ENCODE data around the gene FBN2. TPM values are rescaled to one million over a fixed set of nuclear protein-coding genes. Genes with fewer than 3 reads are reported as not detected.

The FBN2 gene
- total RNA-seq, 4 donors from 2014 or later: 0.40 to 3.3 (median 0.99) TPM

DNA sequence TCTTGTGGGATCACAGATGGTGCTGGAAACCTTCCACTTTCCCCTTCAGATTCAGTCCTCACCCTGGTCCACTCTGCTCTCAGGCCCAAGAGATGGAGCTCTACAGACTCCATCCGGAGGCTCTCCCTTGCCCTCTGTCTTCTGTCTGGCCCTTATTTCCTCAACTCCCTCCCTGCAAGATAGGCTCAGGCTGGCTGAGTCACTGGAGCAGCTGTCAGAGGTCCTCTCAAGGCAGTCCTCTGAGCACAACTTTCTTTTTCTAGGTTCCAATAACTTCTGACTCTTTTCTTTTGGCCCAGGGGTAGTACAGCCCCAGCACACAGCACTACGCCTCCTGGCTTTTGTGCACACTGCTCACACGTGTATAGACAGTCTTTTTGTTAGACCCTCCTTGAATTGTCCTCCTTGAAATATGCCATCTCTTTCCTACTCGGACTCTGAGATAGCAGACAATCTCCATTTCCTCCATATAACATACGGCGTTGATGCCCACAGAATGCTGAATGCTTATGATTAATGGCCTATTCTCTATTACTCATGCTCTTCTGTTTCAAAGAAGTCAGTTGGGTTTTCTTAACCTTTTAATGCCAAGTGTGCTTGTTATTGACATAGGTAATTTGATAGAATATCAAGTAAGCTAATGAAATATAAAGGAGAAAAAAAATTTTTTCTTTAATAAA lies 261.4 kb downstream of the FBN2 start:
- H3K27me3 ChIP-seq: no peaks in the 10 kb centered on the region
- no peak for TF ChIP-seq POLR2A (IDR thresholded peaks at IDR 0.05)
- TF ChIP-seq, protein P1, sequence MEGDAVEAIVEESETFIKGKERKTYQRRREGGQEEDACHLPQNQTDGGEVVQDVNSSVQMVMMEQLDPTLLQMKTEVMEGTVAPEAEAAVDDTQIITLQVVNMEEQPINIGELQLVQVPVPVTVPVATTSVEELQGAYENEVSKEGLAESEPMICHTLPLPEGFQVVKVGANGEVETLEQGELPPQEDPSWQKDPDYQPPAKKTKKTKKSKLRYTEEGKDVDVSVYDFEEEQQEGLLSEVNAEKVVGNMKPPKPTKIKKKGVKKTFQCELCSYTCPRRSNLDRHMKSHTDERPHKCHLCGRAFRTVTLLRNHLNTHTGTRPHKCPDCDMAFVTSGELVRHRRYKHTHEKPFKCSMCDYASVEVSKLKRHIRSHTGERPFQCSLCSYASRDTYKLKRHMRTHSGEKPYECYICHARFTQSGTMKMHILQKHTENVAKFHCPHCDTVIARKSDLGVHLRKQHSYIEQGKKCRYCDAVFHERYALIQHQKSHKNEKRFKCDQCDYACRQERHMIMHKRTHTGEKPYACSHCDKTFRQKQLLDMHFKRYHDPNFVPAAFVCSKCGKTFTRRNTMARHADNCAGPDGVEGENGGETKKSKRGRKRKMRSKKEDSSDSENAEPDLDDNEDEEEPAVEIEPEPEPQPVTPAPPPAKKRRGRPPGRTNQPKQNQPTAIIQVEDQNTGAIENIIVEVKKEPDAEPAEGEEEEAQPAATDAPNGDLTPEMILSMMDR (IDR thresholded peaks at IDR 0.05): no peak
- no peaks in the 10 kb centered on the region for H3K4me1 ChIP-seq
- DNase-seq: no peak
- no peaks in the 10 kb centered on the region for H3K36me3 ChIP-seq
- no peak overlapping the region for H3K4me3 ChIP-seq
- no peak overlapping the region for H3K27ac ChIP-seq
- H3K9me3 ChIP-seq: no peaks in the 10 kb centered on the region

DNA sequence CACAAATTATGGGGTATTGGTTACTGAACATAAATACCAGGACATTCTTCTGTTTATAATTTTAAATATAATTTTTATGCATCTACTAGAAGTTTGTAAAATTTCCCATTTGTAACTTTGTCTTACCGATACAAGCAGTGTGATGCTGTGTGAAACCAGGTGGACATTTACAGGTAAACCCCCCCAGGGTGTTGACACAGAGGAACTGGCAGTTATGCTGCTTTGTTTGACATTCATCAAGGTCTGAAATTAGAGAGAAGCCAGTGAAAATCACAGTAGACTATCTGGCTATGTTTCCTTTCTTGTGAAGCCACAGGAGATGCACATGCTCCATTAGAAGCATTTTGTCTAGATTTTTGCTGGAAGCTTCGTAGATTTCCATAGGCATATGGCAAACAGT lies 263.6 kb downstream of the FBN2 start:
- Histone ChIP-seq H3K36me3 (no peaks in the 10 kb centered on the region), H3K27ac (no peak overlapping the region), H3K4me3 (no peak overlapping the region), H3K9me3 (no peaks in the 10 kb centered on the region), H3K4me1 (no peaks in the 10 kb centered on the region), H3K27me3 (no peaks in the 10 kb centered on the region)
- TF ChIP-seq, protein P1 (IDR thresholded peaks at IDR 0.05): no peak
- TF ChIP-seq POLR2A (IDR thresholded peaks at IDR 0.05): no peak
- DNase-seq: no peak

DNA sequence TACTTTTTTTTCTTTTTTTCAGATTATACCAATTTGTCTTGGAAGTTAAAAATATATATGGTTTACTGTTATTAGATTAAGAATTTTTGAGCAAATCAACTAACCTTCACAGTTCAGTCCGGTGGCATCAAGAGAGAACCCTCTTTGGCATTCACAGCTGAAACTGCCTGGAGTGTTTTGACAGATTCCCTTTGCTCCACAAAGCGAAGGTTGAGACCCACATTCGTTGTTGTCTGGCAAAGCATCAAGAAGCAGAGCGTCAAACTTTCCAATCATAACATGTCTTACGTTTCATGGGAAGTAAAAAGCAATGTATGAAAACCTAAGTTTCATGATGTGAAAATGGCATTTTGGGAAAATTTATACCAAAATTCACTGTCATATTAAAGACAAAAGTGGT lies 264.3 kb downstream of the FBN2 start:
- DNase-seq: no peak
- Histone ChIP-seq H3K4me1 (no peaks in the 10 kb centered on the region), H3K4me3 (no peak overlapping the region), H3K27me3 (no peaks in the 10 kb centered on the region), H3K36me3 (no peaks in the 10 kb centered on the region), H3K9me3 (no peaks in the 10 kb centered on the region), H3K27ac (no peak overlapping the region)
- TF ChIP-seq, protein P1 (IDR thresholded peaks at IDR 0.05): no peak
- TF ChIP-seq POLR2A (IDR thresholded peaks at IDR 0.05): no peak

DNA sequence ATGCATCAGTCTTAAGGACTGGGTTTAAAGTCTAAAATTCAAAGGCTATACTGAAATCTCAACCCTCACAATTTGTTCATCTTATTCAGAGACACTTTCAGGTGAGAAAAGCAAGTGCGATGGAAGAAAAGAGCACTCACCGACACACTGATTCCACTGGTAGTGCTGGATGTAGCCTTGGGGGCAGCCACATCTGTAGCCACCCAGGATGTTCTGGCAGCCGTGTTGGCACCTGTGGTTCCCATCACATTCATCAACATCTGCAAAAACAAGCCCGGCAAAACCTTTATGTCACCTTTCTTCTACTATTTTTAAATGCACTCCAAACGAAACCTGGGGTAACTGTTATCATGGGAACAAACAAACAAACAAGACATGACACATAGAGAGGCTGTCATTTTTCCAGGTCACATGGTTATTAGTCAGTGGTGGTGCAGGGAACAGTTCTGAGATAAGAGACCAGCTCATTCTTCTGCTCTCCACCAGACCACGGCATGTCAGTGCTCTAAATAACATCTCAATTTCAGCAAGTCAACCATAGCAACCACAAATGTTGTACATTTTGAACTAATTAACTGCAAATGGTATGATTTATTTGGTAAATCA lies 266.1 kb downstream of the FBN2 start:
- Histone ChIP-seq H3K4me1 (no peaks in the 10 kb centered on the region), H3K36me3 (no peaks in the 10 kb centered on the region), H3K27me3 (no peaks in the 10 kb centered on the region), H3K9me3 (no peaks in the 10 kb centered on the region), H3K27ac (no peak overlapping the region), H3K4me3 (no peak overlapping the region)
- TF ChIP-seq, protein P1 (IDR thresholded peaks at IDR 0.05): no peak
- TF ChIP-seq POLR2A (IDR thresholded peaks at IDR 0.05): no peak
- DNase-seq: no peak

DNA sequence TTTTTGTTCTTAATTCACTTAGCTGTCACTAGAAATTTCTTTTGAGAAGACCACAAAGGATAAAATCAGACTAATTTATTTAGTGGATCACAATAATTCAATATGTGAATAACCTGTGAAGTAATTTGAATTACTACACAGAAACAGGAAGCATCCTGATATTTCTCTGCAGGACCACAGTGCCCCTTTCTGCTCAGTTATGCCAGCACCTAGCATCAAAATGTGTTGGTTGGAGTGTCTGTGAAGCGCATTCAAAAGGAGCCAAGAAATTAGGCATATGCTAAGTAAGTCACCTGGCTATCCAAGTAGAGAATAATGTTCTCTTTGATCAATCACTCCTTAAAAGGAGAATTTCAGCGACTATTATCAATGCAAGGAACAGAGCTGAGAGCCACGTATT lies 267.0 kb downstream of the FBN2 start:
- Histone ChIP-seq H3K4me1 (no peaks in the 10 kb centered on the region), H3K27ac (no peak overlapping the region), H3K27me3 (no peaks in the 10 kb centered on the region), H3K4me3 (no peak overlapping the region), H3K36me3 (no peaks in the 10 kb centered on the region), H3K9me3 (no peaks in the 10 kb centered on the region)
- no peak for DNase-seq
- TF ChIP-seq POLR2A (IDR thresholded peaks at IDR 0.05): no peak
- TF ChIP-seq, protein P1 (IDR thresholded peaks at IDR 0.05): no peak

Data from Peyer's patch (tissue), 4 donors.